Measurements from ENCODE around the gene SCAMP2. TPM values are rescaled to one million over a fixed set of nuclear protein-coding genes. Genes with fewer than 3 reads are reported as not detected.

SCAMP2 gene
- total RNA-seq, 1 donor from 2014 or later: 39.3 TPM

DNA sequence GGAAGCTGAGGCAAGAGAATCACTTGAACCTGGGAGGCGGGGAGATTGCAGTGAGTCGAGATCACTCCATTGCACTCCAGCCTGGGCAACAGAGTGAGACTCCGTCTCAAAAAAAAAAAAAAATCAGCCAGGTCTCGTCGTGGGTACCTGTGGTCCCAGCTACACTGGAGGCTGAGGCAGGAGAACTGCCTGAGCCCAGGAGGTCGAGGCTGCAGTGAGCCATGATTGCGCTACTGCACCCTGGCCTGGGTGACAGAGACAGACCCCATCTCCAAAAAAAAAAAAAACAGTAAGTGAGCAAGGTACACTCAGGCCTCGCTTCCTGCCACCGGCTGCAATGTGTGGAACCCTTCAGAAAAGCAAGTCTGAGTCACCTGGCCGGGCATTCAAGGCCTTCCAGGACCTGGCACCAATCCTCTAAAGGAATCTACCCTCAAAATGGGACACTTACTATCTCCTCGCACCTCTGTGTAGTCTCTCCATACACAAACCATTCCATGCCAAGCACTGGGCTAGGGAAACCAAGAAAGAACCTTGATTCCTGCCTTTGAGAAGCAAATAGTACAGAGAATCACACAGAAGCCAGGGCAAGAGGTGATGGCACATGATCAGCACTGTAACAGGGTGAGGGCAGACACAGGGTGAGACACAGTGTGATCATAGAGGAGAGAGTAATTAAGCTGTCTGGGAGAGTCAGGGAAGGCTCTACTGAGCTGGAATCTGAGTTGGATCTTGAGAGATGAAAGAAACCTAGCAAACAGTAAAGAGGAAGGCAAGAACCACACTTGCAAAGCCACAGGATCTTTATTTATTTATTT lies 9.7 kb downstream of the SCAMP2 start:
- no peak overlapping the region for H3K4me3 ChIP-seq (ENCODE audit: low read depth, low read length)
- DNase-seq (ENCODE audit: low read depth): peak; percentile 71
- TF ChIP-seq, protein P1, sequence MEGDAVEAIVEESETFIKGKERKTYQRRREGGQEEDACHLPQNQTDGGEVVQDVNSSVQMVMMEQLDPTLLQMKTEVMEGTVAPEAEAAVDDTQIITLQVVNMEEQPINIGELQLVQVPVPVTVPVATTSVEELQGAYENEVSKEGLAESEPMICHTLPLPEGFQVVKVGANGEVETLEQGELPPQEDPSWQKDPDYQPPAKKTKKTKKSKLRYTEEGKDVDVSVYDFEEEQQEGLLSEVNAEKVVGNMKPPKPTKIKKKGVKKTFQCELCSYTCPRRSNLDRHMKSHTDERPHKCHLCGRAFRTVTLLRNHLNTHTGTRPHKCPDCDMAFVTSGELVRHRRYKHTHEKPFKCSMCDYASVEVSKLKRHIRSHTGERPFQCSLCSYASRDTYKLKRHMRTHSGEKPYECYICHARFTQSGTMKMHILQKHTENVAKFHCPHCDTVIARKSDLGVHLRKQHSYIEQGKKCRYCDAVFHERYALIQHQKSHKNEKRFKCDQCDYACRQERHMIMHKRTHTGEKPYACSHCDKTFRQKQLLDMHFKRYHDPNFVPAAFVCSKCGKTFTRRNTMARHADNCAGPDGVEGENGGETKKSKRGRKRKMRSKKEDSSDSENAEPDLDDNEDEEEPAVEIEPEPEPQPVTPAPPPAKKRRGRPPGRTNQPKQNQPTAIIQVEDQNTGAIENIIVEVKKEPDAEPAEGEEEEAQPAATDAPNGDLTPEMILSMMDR (conservative IDR thresholded peaks at IDR 0.05; ENCODE audit: low read depth, low read length): no peak

DNA sequence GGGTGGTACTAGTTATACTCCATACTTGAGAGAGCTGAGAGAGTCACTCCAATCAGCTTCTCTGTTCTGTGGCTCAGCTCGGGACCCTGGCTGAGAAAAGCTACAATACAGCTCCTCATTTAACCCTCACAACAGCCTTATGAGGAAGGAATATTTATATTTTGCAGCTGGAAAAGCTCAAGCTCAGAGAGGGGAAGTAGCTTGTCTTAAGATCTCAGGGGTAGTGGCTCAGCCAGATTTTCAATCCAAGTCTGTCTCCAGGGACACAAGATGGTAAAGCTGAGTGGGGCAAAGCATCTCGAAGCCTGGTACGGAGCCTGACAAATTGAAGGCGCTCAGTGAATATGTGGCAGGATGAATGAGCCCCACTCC lies 14.8 kb downstream of the SCAMP2 start:
- TF ChIP-seq, protein P1 (conservative IDR thresholded peaks at IDR 0.05; ENCODE audit: low read depth, low read length): no peak
- no peak for DNase-seq (ENCODE audit: low read depth)
- H3K4me3 ChIP-seq (ENCODE audit: low read depth, low read length): no peak overlapping the region

DNA sequence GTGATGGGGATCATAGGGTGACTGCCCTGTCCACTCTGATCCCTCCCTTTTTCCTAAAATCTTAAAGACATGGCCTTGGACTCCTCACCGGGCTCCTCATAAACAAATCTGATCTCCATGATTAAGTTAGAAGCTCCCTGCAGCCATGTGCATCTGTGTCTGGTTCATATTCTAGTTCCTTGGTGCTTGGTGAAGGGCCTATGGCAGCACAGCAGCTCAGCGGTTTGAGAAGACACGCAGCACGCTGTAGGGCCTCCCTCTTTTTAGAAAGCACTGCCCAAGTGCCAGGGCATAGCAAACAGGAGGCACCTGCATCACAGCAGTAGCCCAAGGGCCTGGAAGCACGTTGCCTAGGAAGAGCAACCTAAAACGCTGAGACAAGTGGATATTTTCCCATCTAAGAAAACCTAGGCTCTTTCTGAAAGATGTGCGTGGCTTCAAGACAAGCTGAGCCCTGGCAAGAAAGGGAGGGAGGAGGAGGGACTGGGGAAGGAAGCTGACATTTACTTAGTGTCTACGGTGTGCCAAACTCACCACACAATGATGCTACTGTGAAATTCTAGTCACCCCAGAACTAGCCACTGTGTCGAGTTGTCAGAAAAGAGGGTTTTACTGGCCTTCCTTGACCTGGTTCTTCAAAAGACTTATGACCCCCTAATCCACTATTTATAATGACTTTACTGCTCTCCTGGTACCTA lies 15.3 kb downstream of the SCAMP2 start:
- no peak for DNase-seq (ENCODE audit: low read depth)
- no peak overlapping the region for H3K4me3 ChIP-seq (ENCODE audit: low read depth, low read length)
- TF ChIP-seq, protein P1 (conservative IDR thresholded peaks at IDR 0.05; ENCODE audit: low read depth, low read length): no peak

DNA sequence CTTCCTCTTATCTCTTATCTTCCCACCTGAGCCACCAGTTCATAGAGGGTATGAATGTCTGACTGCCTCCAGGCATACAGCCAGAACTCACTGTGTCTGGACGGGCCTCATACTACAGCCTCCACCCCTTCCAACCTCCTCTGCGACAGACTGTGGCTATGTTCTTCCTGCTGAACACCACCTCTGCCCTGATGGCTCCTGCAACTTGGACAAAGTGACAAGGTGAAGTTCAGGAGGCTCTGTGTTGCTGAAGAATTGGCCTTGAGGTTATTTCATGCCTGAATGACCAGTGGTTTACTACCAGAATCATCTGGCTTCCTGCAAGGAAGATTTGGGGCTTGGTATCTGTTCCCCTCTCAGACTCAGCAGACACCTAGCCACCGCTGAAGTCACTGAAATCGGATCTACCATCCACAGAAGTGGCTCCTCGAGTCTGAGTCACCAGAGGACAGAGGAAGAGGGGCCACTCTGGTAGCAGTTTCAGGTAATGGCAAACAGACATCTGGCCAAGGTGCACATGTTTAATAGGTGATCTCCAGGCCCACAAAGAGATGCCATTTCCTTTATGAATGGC lies 16.0 kb downstream of the SCAMP2 start:
- TF ChIP-seq, protein P1 (conservative IDR thresholded peaks at IDR 0.05; ENCODE audit: low read depth, low read length): no peak

DNA sequence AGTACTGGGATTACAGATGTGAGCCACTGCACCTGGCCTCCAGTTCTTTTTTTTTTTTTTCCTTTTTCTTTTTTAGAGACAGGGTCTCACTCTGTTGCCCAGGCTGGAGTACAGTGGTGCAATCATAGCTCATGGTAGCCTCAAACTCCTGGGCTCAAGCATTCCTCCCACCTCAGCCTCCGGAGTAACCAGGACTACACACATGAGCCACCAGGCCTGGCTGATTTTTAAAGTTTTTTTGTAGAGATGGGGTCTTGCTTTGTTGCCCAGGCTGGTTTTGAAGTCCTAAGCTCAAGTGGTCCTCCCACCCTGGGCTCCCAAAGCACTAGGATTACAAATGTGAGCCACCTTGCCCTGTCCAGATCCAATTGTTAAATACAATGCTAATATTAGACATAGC lies 16.6 kb downstream of the SCAMP2 start:
- no peak overlapping the region for H3K4me3 ChIP-seq (ENCODE audit: low read depth, low read length)
- no peak for DNase-seq (ENCODE audit: low read depth)
- TF ChIP-seq, protein P1 (conservative IDR thresholded peaks at IDR 0.05; ENCODE audit: low read depth, low read length): no peak

More for the DNA sequence above, 16.0 kb downstream of the SCAMP2 start:
- H3K4me3 ChIP-seq (ENCODE audit: low read depth, low read length): no peak overlapping the region
- no peak for DNase-seq (ENCODE audit: low read depth)

DNA sequence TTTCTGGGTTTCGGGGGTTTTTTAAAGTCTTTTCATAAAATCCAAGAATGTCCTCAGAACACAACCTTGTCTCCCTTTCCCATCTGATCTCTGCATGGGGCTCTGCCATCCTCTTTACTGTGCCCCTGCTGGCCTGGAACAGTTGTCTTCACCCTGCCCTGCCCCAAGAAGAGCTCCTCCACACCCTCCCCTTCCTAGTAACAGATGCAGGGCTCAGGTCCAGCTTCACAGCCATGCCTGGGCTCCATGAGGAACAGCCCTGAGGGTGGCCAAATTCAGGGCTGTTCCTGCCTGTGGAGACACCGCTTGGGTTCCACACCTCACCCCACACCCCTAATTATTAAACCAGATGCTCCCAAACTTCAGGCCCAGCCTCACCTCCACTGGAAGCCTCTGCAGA lies 17.3 kb downstream of the SCAMP2 start:
- TF ChIP-seq, protein P1 (conservative IDR thresholded peaks at IDR 0.05; ENCODE audit: low read depth, low read length): no peak
- DNase-seq (ENCODE audit: low read depth): no peak
- H3K4me3 ChIP-seq (ENCODE audit: low read depth, low read length): no peak overlapping the region

Data from epithelial cell of proximal tubule (primary cell).